HEK293 (cell line): ENCODE measurements around the gene MYLK.

Source experiments
- HOXA7 ChIP-seq: sonication (generic); formaldehyde crosslinking; IDR thresholded peaks from 2 replicates; pipeline ENCODE4 v1.8.1; 2022; ENCODE audit warnings: missing genetic modification reagents, borderline replicate concordance
- OVOL3 ChIP-seq: fragments of 450-650 bp; formaldehyde crosslinking; IDR thresholded peaks from 2 replicates; pipeline ENCODE4 v1.5.1; 2016; ENCODE audit warnings: missing biosample characterization, missing genetic modification characterization
- SP7 ChIP-seq: fragments of 450-650 bp; formaldehyde crosslinking; IDR thresholded peaks from 2 replicates; pipeline ENCODE4 v1.5.1; 2016; ENCODE audit warnings: missing biosample characterization, missing genetic modification characterization
- ZBTB20 ChIP-seq: fragments of 450-650 bp; formaldehyde crosslinking; IDR thresholded peaks from 2 replicates; pipeline ENCODE4 v1.5.1; 2016; ENCODE audit warnings: missing biosample characterization, missing genetic modification characterization
- ZBTB48 ChIP-seq: fragments of 450-650 bp; formaldehyde crosslinking; IDR thresholded peaks from 2 replicates; pipeline ENCODE4 v1.5.1; 2016; ENCODE audit warnings: missing biosample characterization, missing genetic modification characterization
- ZFP69B ChIP-seq: fragments of 450-650 bp; formaldehyde crosslinking; IDR thresholded peaks from 2 replicates; pipeline ENCODE4 v1.5.1; 2016; ENCODE audit warnings: missing biosample characterization, missing genetic modification characterization
- ZNF223 ChIP-seq: fragments of 450-650 bp; formaldehyde crosslinking; IDR thresholded peaks from 2 replicates; pipeline ENCODE4 v1.5.1; 2016; ENCODE audit warnings: missing biosample characterization, missing genetic modification characterization
- ZNF239 ChIP-seq: fragments of 450-650 bp; formaldehyde crosslinking; IDR thresholded peaks from 2 replicates; pipeline ENCODE4 v1.5.1; 2016; ENCODE audit warnings: missing biosample characterization, missing genetic modification characterization
- ZNF24 ChIP-seq: fragments of 450-650 bp; formaldehyde crosslinking; IDR thresholded peaks from 2 replicates; pipeline ENCODE4 v1.5.1; 2016; ENCODE audit warnings: missing biosample characterization, missing genetic modification characterization
- ZNF423 ChIP-seq: fragments of 450-650 bp; formaldehyde crosslinking; IDR thresholded peaks from 2 replicates; pipeline ENCODE4 v1.5.1; 2016; ENCODE audit warnings: missing biosample characterization, missing genetic modification characterization
- ZNF558 ChIP-seq: fragments of 450-650 bp; formaldehyde crosslinking; IDR thresholded peaks from 2 replicates; pipeline ENCODE4 v1.5.1; 2016; ENCODE audit warnings: missing biosample characterization, missing genetic modification characterization
- ZNF585B ChIP-seq: fragments of 450-650 bp; formaldehyde crosslinking; IDR thresholded peaks from 2 replicates; pipeline ENCODE4 v1.5.1; 2016; ENCODE audit warnings: missing biosample characterization, missing genetic modification characterization
- ZNF747 ChIP-seq: fragments of 450-650 bp; formaldehyde crosslinking; IDR thresholded peaks from 2 replicates; pipeline ENCODE4 v1.5.1; 2016; ENCODE audit warnings: missing biosample characterization, missing genetic modification characterization
- ZNF76 ChIP-seq: fragments of 450-650 bp; formaldehyde crosslinking; IDR thresholded peaks from 2 replicates; pipeline ENCODE4; 2016; ENCODE audit warnings: low read depth, missing biosample characterization, missing genetic modification characterization, borderline replicate concordance
- ZSCAN16 ChIP-seq: fragments of 450-650 bp; formaldehyde crosslinking; IDR thresholded peaks from 2 replicates; pipeline ENCODE4 v1.5.1; 2016; ENCODE audit warnings: missing biosample characterization, missing genetic modification characterization
- ZSCAN30 ChIP-seq: fragments of 450-650 bp; IDR thresholded peaks from 2 replicates; pipeline ENCODE4 v1.5.1; 2018; ENCODE audit warnings: missing biosample characterization, mild to moderate bottlenecking, missing genetic modification characterization, moderate library complexity
- ZXDB ChIP-seq: fragments of 450-650 bp; formaldehyde crosslinking; IDR thresholded peaks from 2 replicates; pipeline ENCODE4 v1.5.1; 2016; ENCODE audit warnings: missing biosample characterization, missing genetic modification characterization
- TF ChIP-seq, protein P1 (sequence below): fragments of 450-650 bp; formaldehyde crosslinking; IDR thresholded peaks from 2 replicates; pipeline ENCODE4 v1.5.1; 2016; ENCODE audit warnings: missing biosample characterization, missing genetic modification characterization
- TF ChIP-seq, protein P2 (sequence below): fragments of 450-650 bp; formaldehyde crosslinking; IDR thresholded peaks from 2 replicates; pipeline ENCODE4 v1.5.1; 2016; ENCODE audit warnings: missing biosample characterization, missing genetic modification characterization
- TF ChIP-seq, protein P3 (sequence below): fragments of 450-650 bp; formaldehyde crosslinking; IDR thresholded peaks from 2 replicates; pipeline ENCODE4 v1.5.1; 2017; ENCODE audit warnings: missing biosample characterization, missing genetic modification characterization
- TF ChIP-seq, protein P4 (sequence below): fragments of 450-650 bp; formaldehyde crosslinking; IDR thresholded peaks from 2 replicates; pipeline ENCODE4 v1.5.1; 2017; ENCODE audit warnings: missing biosample characterization, missing genetic modification characterization
- TF ChIP-seq, protein P5 (sequence below): fragments of 450-650 bp; formaldehyde crosslinking; IDR thresholded peaks from 2 replicates; pipeline ENCODE4 v1.5.1; 2016; ENCODE audit warnings: missing biosample characterization, missing genetic modification characterization
- TF ChIP-seq, protein P6 (sequence below): fragments of 450-650 bp; formaldehyde crosslinking; IDR thresholded peaks from 2 replicates; pipeline ENCODE4 v1.5.1; 2017; ENCODE audit warnings: missing biosample characterization, mild to moderate bottlenecking, missing genetic modification characterization, moderate library complexity
- TF ChIP-seq, protein P7 (sequence below): fragments of 450-650 bp; formaldehyde crosslinking; IDR thresholded peaks from 2 replicates; pipeline ENCODE4 v1.5.1; 2016; ENCODE audit warnings: missing biosample characterization, missing genetic modification characterization
- TF ChIP-seq, protein P8 (sequence below): fragments of 450-650 bp; formaldehyde crosslinking; IDR thresholded peaks from 2 replicates; pipeline ENCODE4 v1.5.1; 2016; ENCODE audit warnings: missing biosample characterization, missing genetic modification characterization
- TF ChIP-seq, protein P9 (sequence below): fragments of 450-650 bp; formaldehyde crosslinking; IDR thresholded peaks from 2 replicates; pipeline ENCODE4 v1.5.1; 2016; ENCODE audit warnings: missing biosample characterization, missing genetic modification characterization

The MYLK gene

DNA sequence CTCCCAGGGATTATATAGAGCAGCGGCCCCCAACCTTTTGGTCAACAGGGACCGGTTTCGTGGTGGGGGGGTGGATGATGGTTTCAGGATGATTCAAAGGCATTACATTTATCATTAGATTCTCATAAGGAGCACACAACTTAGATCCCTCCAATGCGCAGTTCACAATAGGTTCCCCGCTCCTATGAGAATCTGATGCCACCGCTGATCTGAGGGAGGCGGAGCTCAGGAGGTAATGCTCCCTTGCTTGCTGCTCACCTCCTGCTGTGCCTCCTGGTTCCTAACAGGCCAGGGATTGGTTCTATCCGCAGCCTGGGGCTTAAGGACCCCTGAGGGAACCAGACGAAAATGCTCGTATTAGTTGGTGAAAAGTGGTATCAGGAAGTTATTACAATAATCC lies 298.0 kb downstream of the MYLK start (continued):
- TF ChIP-seq, protein P1, sequence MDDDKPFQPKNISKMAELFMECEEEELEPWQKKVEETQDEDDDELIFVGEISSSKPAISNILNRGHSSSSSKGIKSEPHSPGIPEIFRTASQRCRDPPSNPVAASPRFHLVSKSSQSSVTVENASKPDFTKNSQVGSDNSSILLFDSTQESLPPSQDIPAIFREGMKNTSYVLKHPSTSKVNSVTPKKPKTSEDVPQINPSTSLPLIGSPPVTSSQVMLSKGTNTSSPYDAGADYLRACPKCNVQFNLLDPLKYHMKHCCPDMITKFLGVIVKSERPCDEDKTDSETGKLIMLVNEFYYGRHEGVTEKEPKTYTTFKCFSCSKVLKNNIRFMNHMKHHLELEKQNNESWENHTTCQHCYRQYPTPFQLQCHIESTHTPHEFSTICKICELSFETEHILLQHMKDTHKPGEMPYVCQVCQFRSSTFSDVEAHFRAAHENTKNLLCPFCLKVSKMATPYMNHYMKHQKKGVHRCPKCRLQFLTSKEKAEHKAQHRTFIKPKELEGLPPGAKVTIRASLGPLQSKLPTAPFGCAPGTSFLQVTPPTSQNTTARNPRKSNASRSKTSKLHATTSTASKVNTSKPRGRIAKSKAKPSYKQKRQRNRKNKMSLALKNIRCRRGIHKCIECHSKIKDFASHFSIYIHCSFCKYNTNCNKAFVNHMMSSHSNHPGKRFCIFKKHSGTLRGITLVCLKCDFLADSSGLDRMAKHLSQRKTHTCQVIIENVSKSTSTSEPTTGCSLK (tag by site-specific recombination), result no peak
- no peak for TF ChIP-seq ZNF76 (tag by site-specific recombination)
- no peak for TF ChIP-seq ZNF747 (tag by site-specific recombination)
- no peak for TF ChIP-seq ZFP69B (tag by site-specific recombination)
- no peak for TF ChIP-seq ZNF223 (tag by site-specific recombination)
- TF ChIP-seq, protein P2, sequence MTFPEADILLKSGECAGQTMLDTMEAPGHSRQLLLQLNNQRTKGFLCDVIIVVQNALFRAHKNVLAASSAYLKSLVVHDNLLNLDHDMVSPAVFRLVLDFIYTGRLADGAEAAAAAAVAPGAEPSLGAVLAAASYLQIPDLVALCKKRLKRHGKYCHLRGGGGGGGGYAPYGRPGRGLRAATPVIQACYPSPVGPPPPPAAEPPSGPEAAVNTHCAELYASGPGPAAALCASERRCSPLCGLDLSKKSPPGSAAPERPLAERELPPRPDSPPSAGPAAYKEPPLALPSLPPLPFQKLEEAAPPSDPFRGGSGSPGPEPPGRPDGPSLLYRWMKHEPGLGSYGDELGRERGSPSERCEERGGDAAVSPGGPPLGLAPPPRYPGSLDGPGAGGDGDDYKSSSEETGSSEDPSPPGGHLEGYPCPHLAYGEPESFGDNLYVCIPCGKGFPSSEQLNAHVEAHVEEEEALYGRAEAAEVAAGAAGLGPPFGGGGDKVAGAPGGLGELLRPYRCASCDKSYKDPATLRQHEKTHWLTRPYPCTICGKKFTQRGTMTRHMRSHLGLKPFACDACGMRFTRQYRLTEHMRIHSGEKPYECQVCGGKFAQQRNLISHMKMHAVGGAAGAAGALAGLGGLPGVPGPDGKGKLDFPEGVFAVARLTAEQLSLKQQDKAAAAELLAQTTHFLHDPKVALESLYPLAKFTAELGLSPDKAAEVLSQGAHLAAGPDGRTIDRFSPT, result no peak
- peak; percentile 61; the same call in 1 of the 2 replicates for TF ChIP-seq ZNF423 (tag by site-specific recombination)
- TF ChIP-seq HOXA7, result no peak
- TF ChIP-seq, protein P3, sequence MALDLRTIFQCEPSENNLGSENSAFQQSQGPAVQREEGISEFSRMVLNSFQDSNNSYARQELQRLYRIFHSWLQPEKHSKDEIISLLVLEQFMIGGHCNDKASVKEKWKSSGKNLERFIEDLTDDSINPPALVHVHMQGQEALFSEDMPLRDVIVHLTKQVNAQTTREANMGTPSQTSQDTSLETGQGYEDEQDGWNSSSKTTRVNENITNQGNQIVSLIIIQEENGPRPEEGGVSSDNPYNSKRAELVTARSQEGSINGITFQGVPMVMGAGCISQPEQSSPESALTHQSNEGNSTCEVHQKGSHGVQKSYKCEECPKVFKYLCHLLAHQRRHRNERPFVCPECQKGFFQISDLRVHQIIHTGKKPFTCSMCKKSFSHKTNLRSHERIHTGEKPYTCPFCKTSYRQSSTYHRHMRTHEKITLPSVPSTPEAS (tag by site-specific recombination), result no peak
- TF ChIP-seq, protein P4, sequence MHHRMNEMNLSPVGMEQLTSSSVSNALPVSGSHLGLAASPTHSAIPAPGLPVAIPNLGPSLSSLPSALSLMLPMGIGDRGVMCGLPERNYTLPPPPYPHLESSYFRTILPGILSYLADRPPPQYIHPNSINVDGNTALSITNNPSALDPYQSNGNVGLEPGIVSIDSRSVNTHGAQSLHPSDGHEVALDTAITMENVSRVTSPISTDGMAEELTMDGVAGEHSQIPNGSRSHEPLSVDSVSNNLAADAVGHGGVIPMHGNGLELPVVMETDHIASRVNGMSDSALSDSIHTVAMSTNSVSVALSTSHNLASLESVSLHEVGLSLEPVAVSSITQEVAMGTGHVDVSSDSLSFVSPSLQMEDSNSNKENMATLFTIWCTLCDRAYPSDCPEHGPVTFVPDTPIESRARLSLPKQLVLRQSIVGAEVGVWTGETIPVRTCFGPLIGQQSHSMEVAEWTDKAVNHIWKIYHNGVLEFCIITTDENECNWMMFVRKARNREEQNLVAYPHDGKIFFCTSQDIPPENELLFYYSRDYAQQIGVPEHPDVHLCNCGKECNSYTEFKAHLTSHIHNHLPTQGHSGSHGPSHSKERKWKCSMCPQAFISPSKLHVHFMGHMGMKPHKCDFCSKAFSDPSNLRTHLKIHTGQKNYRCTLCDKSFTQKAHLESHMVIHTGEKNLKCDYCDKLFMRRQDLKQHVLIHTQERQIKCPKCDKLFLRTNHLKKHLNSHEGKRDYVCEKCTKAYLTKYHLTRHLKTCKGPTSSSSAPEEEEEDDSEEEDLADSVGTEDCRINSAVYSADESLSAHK (tag by site-specific recombination), result no peak
- TF ChIP-seq ZNF585B (tag by site-specific recombination), result no peak
- 0 out of 2 replicates have a peak, but pooled peaks have one; percentile 44 for TF ChIP-seq ZXDB
- no peak for TF ChIP-seq ZSCAN16
- TF ChIP-seq SP7, result no peak
- no peak for TF ChIP-seq OVOL3 (tag by site-specific recombination)
- TF ChIP-seq ZNF558 (tag by site-specific recombination), result no peak
- TF ChIP-seq, protein P5, sequence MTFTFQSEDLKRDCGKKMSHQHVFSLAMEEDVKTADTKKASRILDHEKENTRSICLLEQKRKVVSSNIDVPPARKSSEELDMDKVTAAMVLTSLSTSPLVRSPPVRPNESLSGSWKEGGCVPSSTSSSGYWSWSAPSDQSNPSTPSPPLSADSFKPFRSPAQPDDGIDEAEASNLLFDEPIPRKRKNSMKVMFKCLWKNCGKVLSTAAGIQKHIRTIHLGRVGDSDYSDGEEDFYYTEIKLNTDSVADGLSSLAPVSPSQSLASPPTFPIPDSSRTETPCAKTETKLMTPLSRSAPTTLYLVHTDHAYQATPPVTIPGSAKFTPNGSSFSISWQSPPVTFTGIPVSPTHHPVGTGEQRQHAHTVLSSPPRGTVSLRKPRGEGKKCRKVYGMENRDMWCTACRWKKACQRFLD (tag by site-specific recombination), result no peak
- TF ChIP-seq, protein P6, sequence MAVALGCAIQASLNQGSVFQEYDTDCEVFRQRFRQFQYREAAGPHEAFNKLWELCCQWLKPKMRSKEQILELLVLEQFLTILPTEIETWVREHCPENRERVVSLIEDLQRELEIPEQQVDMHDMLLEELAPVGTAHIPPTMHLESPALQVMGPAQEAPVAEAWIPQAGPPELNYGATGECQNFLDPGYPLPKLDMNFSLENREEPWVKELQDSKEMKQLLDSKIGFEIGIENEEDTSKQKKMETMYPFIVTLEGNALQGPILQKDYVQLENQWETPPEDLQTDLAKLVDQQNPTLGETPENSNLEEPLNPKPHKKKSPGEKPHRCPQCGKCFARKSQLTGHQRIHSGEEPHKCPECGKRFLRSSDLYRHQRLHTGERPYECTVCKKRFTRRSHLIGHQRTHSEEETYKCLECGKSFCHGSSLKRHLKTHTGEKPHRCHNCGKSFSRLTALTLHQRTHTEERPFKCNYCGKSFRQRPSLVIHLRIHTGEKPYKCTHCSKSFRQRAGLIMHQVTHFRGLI (tag by site-specific recombination), result no peak
- TF ChIP-seq, protein P7, sequence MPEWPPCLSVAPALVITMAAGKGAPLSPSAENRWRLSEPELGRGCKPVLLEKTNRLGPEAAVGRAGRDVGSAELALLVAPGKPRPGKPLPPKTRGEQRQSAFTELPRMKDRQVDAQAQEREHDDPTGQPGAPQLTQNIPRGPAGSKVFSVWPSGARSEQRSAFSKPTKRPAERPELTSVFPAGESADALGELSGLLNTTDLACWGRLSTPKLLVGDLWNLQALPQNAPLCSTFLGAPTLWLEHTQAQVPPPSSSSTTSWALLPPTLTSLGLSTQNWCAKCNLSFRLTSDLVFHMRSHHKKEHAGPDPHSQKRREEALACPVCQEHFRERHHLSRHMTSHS, result no peak
- TF ChIP-seq ZNF239, result no peak
- TF ChIP-seq, protein P8, sequence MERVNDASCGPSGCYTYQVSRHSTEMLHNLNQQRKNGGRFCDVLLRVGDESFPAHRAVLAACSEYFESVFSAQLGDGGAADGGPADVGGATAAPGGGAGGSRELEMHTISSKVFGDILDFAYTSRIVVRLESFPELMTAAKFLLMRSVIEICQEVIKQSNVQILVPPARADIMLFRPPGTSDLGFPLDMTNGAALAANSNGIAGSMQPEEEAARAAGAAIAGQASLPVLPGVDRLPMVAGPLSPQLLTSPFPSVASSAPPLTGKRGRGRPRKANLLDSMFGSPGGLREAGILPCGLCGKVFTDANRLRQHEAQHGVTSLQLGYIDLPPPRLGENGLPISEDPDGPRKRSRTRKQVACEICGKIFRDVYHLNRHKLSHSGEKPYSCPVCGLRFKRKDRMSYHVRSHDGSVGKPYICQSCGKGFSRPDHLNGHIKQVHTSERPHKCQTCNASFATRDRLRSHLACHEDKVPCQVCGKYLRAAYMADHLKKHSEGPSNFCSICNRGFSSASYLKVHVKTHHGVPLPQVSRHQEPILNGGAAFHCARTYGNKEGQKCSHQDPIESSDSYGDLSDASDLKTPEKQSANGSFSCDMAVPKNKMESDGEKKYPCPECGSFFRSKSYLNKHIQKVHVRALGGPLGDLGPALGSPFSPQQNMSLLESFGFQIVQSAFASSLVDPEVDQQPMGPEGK (tag by site-specific recombination), result no peak
- TF ChIP-seq, protein P9, sequence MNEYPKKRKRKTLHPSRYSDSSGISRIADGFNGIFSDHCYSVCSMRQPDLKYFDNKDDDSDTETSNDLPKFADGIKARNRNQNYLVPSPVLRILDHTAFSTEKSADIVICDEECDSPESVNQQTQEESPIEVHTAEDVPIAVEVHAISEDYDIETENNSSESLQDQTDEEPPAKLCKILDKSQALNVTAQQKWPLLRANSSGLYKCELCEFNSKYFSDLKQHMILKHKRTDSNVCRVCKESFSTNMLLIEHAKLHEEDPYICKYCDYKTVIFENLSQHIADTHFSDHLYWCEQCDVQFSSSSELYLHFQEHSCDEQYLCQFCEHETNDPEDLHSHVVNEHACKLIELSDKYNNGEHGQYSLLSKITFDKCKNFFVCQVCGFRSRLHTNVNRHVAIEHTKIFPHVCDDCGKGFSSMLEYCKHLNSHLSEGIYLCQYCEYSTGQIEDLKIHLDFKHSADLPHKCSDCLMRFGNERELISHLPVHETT (tag by site-specific recombination), result no peak
- TF ChIP-seq ZSCAN30 (tag by site-specific recombination), result 0 out of 2 replicates have a peak, but pooled peaks have one; percentile 15
- TF ChIP-seq ZBTB20 (tag by site-specific recombination), result peak; percentile 73
- no peak for TF ChIP-seq ZNF24 (tag by site-specific recombination)
- TF ChIP-seq ZBTB48 (tag by site-specific recombination), result peak; percentile 97
